Myometrial cell (primary cell): Measurements from ENCODE around the gene WDR3. TPM values are rescaled to one million over a fixed set of nuclear protein-coding genes. Genes with fewer than 3 reads are reported as not detected.

Experiments
- total RNA-seq: library from RNA; depleted of rRNA; stranded (reverse); fragments of >200 nt; gene quantifications from 2 replicates; pipeline ENCODE4 v1.2.3, GENCODE V29; 2015

Gene WDR3
- total RNA-seq: 8.6 and 30.0 TPM in 2 replicates

GRCh38 chr1:117929343-117930172 lies at the start of gene WDR3, which contains the start of gene GDAP2:
Gene WDR3 (plus strand): TSS chr1:117929739. CDS start chr1:117933320, 3,581 bp downstream.
Gene GDAP2 (minus strand): TSS chr1:117929621. CDS start chr1:117920357, 9,264 bp downstream.

Other genes with a start within 250 kb of the WDR3 start
- gene GDAP2, start 118 bp upstream of the WDR3 start, total RNA-seq: 8.9 and 10.6 TPM in 2 replicates